HEK293T (cell line): Measurements from ENCODE around the gene DCAF5.

Experiments
- CTCF ChIA-PET: fragments of 350-600 bp; formaldehyde crosslinking; extraction: SDS; loops from one replicate; lab custom pipeline; 2021; ENCODE audit warnings: antibody characterized with exemption, inconsistent platforms; lab: Yijun Ruan, JAX
- POLR2A ChIA-PET: fragments of 350-600 bp; formaldehyde crosslinking; extraction: SDS; loops from one replicate; lab custom pipeline; 2020; ENCODE audit warnings: antibody characterized with exemption, inconsistent platforms; lab: Yijun Ruan, JAX
- DNase-seq: peaks from one replicate; pipeline ENCODE4 v3.0.0; 2012; ENCODE audit warnings: mixed read lengths; ENCODE audit errors: extremely low spot score
- ARNT ChIP-seq: fragments of 450-650 bp; IDR thresholded peaks from 2 replicates; pipeline ENCODE4 v1.6.1; 2017; ENCODE audit warnings: mild to moderate bottlenecking
- BHLHE40 ChIP-seq: fragments of 450-650 bp; IDR thresholded peaks from 2 replicates; pipeline ENCODE4 v1.6.1; 2016; ENCODE audit warnings: mild to moderate bottlenecking, moderate library complexity, borderline replicate concordance
- CTBP1 ChIP-seq: fragments of 450-650 bp; IDR thresholded peaks from 2 replicates; pipeline ENCODE4 v1.6.1; 2016; ENCODE audit warnings: borderline replicate concordance
- ELF4 ChIP-seq: fragments of 450-650 bp; IDR thresholded peaks from 2 replicates; pipeline ENCODE4 v1.6.1; 2017; ENCODE audit warnings: antibody characterized with exemption
- FOXA1 ChIP-seq: fragments of 450-650 bp; IDR thresholded peaks from 2 replicates; pipeline ENCODE4 v1.6.1; 2016; ENCODE audit warnings: mild to moderate bottlenecking
- FOXK2 ChIP-seq: fragments of 450-650 bp; IDR thresholded peaks from 2 replicates; pipeline ENCODE4 v1.6.1; 2016; ENCODE audit warnings: mild to moderate bottlenecking
- FOXM1 ChIP-seq: fragments of 450-650 bp; IDR thresholded peaks from 2 replicates; pipeline ENCODE4 v1.6.1; 2017; ENCODE audit warnings: mild to moderate bottlenecking, borderline replicate concordance
- HDGF ChIP-seq: fragments of 450-650 bp; IDR thresholded peaks from 2 replicates; pipeline ENCODE4 v1.6.1; 2017; ENCODE audit warnings: antibody characterized with exemption, borderline replicate concordance
- L3MBTL2 ChIP-seq: fragments of 450-650 bp; conservative IDR thresholded peaks from 2 replicates; pipeline ENCODE4 v1.6.1; 2016; ENCODE audit warnings: mild to moderate bottlenecking
- LEF1 ChIP-seq: fragments of 450-650 bp; IDR thresholded peaks from 2 replicates; pipeline ENCODE4 v1.6.1; 2017; ENCODE audit warnings: mild to moderate bottlenecking, borderline replicate concordance
- NFRKB ChIP-seq: fragments of 450-650 bp; IDR thresholded peaks from 2 replicates; pipeline ENCODE4 v1.6.1; 2016; ENCODE audit warnings: mild to moderate bottlenecking, moderate library complexity
- PKNOX1 ChIP-seq: fragments of 450-650 bp; IDR thresholded peaks from 2 replicates; pipeline ENCODE4 v1.6.1; 2016
- SP1 ChIP-seq: fragments of 450-650 bp; IDR thresholded peaks from 2 replicates; pipeline ENCODE4 v1.6.1; 2017
- SUZ12 ChIP-seq: fragments of 450-650 bp; IDR thresholded peaks from 2 replicates; pipeline ENCODE4 v1.6.1; 2016; ENCODE audit warnings: mild to moderate bottlenecking
- TARDBP ChIP-seq: fragments of 450-650 bp; IDR thresholded peaks from 2 replicates; pipeline ENCODE4 v1.6.1; 2016
- ZNF384 ChIP-seq: fragments of 450-650 bp; IDR thresholded peaks from 2 replicates; pipeline ENCODE4 v1.6.1; 2016

DCAF5 gene

GRCh38 chr14:69093631-69094421 lies 59.1 kb downstream of the DCAF5 start:
- POLR2A ChIA-PET = interaction anchor here (0.6 kb wide), 1 partner anchor 37 kb away, joined by 4 read pairs; no protein-coding TSS in a partner anchor
- CTCF ChIA-PET = no interaction called here
- DNase-seq = no peak
- TF ChIP-seq LEF1 = no peak
- TF ChIP-seq ARNT = no peak
- TF ChIP-seq SUZ12 = no peak
- no peak for TF ChIP-seq FOXA1
- no peak for TF ChIP-seq HDGF
- TF ChIP-seq FOXM1 = no peak
- TF ChIP-seq FOXK2 = no peak
- no peak for TF ChIP-seq BHLHE40
- TF ChIP-seq ELF4 = no peak
- no peak for TF ChIP-seq CTBP1
- no peak for TF ChIP-seq TARDBP
- TF ChIP-seq NFRKB = no peak
- TF ChIP-seq ZNF384 = no peak

- ChIA-PET CTCF (interaction anchor here (0.7 kb wide), 2 partner anchors 30 to 115 kb away, joined by 3 read pairs; no protein-coding TSS in a partner anchor), POLR2A (no interaction called here)
- TF ChIP-seq TARDBP = no peak
- no peak for TF ChIP-seq FOXA1
- no peak for TF ChIP-seq HDGF
- no peak for TF ChIP-seq SUZ12
- no peak for TF ChIP-seq FOXM1
- no peak for TF ChIP-seq LEF1
- TF ChIP-seq NFRKB = no peak
- no peak for TF ChIP-seq BHLHE40
- DNase-seq = no peak
Observed at GRCh38 chr14:69092840-69093422, 60.0 kb downstream of the DCAF5 start.

- no peak for DNase-seq
- ChIA-PET POLR2A (no interaction called here), CTCF (interaction anchor here (0.6 to 2.3 kb wide), 3 partner anchors 10 to 181 kb away, joined by 3 to 13 read pairs (median 6); no protein-coding TSS in a partner anchor)
- TF ChIP-seq SUZ12 (no peak), FOXM1 (no peak), L3MBTL2 (no peak), LEF1 (no peak), FOXK2 (no peak), CTBP1 (no peak), TARDBP (no peak), ZNF384 (no peak), ELF4 (no peak), HDGF (no peak), NFRKB (no peak), PKNOX1 (no peak), FOXA1 (no peak)
Observed at GRCh38 chr14:69091695-69092094, 61.2 kb downstream of the DCAF5 start.

- ChIA-PET POLR2A (interaction anchor here (0.6 kb wide), 1 partner anchor 113 kb away, joined by 3 read pairs; no protein-coding TSS in a partner anchor), CTCF (interaction anchor here (0.6 to 2.3 kb wide), 5 partner anchors 8 to 180 kb away, joined by 3 to 13 read pairs (median 4); no protein-coding TSS in a partner anchor)
- no peak for DNase-seq
- TF ChIP-seq FOXM1 = no peak
- TF ChIP-seq CTBP1 = no peak
- no peak for TF ChIP-seq FOXK2
- TF ChIP-seq SP1 = no peak
- TF ChIP-seq LEF1 = no peak
- no peak for TF ChIP-seq ELF4
- TF ChIP-seq FOXA1 = no peak
- TF ChIP-seq NFRKB = no peak
- TF ChIP-seq L3MBTL2 = no peak
- no peak for TF ChIP-seq ARNT
Observed at GRCh38 chr14:69091006-69091405, 61.9 kb downstream of the DCAF5 start.

GRCh38 chr14:69090187-69090789 lies 62.6 kb downstream of the DCAF5 start:
- ChIA-PET POLR2A (interaction anchor here (0.6 kb wide), 1 partner anchor 112 kb away, joined by 3 read pairs; no protein-coding TSS in a partner anchor), CTCF (interaction anchor here (0.9 to 2.3 kb wide), 5 partner anchors 9 to 180 kb away, joined by 3 to 13 read pairs (median 4); no protein-coding TSS in a partner anchor)
- TF ChIP-seq ZNF384 (no peak), FOXA1 (no peak), FOXM1 (no peak), PKNOX1 (no peak), ELF4 (no peak), CTBP1 (no peak), ARNT (no peak), HDGF (no peak), BHLHE40 (no peak)
- DNase-seq = peak; percentile 30

- TF ChIP-seq HDGF = no peak
- TF ChIP-seq ZNF384 = no peak
- no peak for TF ChIP-seq FOXM1
- TF ChIP-seq ELF4 = no peak
- TF ChIP-seq NFRKB = no peak
- no peak for TF ChIP-seq ARNT
- no peak for TF ChIP-seq FOXK2
- no peak for TF ChIP-seq CTBP1
- TF ChIP-seq LEF1 = no peak
- no peak for TF ChIP-seq PKNOX1
- TF ChIP-seq SP1 = no peak
- TF ChIP-seq SUZ12 = no peak
- no peak for TF ChIP-seq FOXA1
- no peak for TF ChIP-seq TARDBP
- no peak for TF ChIP-seq L3MBTL2
- TF ChIP-seq BHLHE40 = no peak
- ChIA-PET CTCF (interaction anchor here (0.8 kb wide), 1 partner anchor 178 kb away, joined by 3 read pairs; no protein-coding TSS in a partner anchor), POLR2A (no interaction called here)
- no peak for DNase-seq
Observed at GRCh38 chr14:69089046-69089445, 63.9 kb downstream of the DCAF5 start.
